ENCODE measurements around the gene PXDC1.
A peak's percentile ranks its signal among the peaks of the same experiment; 100 is the strongest.

Gene PXDC1

GRCh38 chr6:3751077-3751729, at the start of gene PXDC1:
Gene PXDC1, minus strand, starts transcription at chr6:3751713. Its CDS starts 182 bp downstream, at chr6:3751531.
- DNase-seq, result no peak

- DNase-seq, result no peak
Measured at GRCh38 chr6:3800850-3801591, 49.5 kb upstream of the PXDC1 start.

- no peak for DNase-seq
Measured at GRCh38 chr6:3799719-3800118, 48.2 kb upstream of the PXDC1 start.

GRCh38 chr6:3798055-3798919, 46.8 kb upstream of the PXDC1 start:
- peak; percentile 89 to 95 for DNase-seq

- no peak for DNase-seq
Measured at GRCh38 chr6:3797231-3798054, 45.9 kb upstream of the PXDC1 start.

GRCh38 chr6:3796719-3797041, 45.2 kb upstream of the PXDC1 start:
- no peak for DNase-seq

GRCh38 chr6:3795836-3796718, 44.6 kb upstream of the PXDC1 start:
- DNase-seq, result no peak

- DNase-seq, result no peak
Measured at GRCh38 chr6:3794092-3794491, 42.6 kb upstream of the PXDC1 start.

- DNase-seq, result no peak
Measured at GRCh38 chr6:3793545-3793944, 42.0 kb upstream of the PXDC1 start.

- no peak for DNase-seq
Measured at GRCh38 chr6:3791526-3792203, 40.2 kb upstream of the PXDC1 start.

GRCh38 chr6:3789896-3790558, 38.5 kb upstream of the PXDC1 start:
- no peak for DNase-seq

- DNase-seq, result no peak
Measured at GRCh38 chr6:3789018-3789895, 37.7 kb upstream of the PXDC1 start.

- DNase-seq, result no peak
Measured at GRCh38 chr6:3788408-3789017, 37.0 kb upstream of the PXDC1 start.

- no peak for DNase-seq
Measured at GRCh38 chr6:3786141-3786540, 34.6 kb upstream of the PXDC1 start.

- DNase-seq, result no peak
Measured at GRCh38 chr6:3785745-3786098, 34.2 kb upstream of the PXDC1 start.

- DNase-seq, result no peak
Measured at GRCh38 chr6:3784885-3785744, 33.6 kb upstream of the PXDC1 start.

- DNase-seq, result no peak
Measured at GRCh38 chr6:3784423-3784822, 32.9 kb upstream of the PXDC1 start.
